Memory B cell (primary cell): Measurements from ENCODE around the gene MEIOB.
"Not testable (repeated sequence)": the region's sequence is repeated elsewhere in the genome, so short reads cannot be mapped to it uniquely, and the experiment has no call there.

ENCODE experiments used
- ATAC-seq: fragments of 150-1000 bp; cut with Tn5 transposase; 2 replicates; pipeline ENCODE4 v1.10.0; 2021; ENCODE audit warnings: low read depth, mild to moderate bottlenecking, moderate library complexity
- DNase-seq, 2 donors: peaks; one replicate each; pipeline ENCODE4 v3.0.0; 2022; ENCODE audit warnings: low spot score in 2 of 2
- H3K27ac Mint-ChIP-seq: one replicate; pipeline ENCODE4 v1.8.0; 2022; ENCODE audit warnings: mild to moderate bottlenecking, moderate library complexity, mixed read lengths
- H3K27me3 Mint-ChIP-seq: one replicate; pipeline ENCODE4 v1.8.0; 2022; ENCODE audit warnings: mixed read lengths
- H3K36me3 Mint-ChIP-seq: one replicate; pipeline ENCODE4 v1.8.0; 2022; ENCODE audit warnings: mild to moderate bottlenecking, mixed read lengths
- H3K4me1 Mint-ChIP-seq: one replicate; pipeline ENCODE4 v1.8.0; 2022; ENCODE audit warnings: mixed read lengths
- H3K4me3 Mint-ChIP-seq: one replicate; pipeline ENCODE4 v1.8.0; 2022; ENCODE audit warnings: mild to moderate bottlenecking, moderate library complexity, mixed read lengths
- H3K9me3 Mint-ChIP-seq: one replicate; pipeline ENCODE4 v1.8.0; 2022; ENCODE audit warnings: mixed read lengths

Gene MEIOB

DNA sequence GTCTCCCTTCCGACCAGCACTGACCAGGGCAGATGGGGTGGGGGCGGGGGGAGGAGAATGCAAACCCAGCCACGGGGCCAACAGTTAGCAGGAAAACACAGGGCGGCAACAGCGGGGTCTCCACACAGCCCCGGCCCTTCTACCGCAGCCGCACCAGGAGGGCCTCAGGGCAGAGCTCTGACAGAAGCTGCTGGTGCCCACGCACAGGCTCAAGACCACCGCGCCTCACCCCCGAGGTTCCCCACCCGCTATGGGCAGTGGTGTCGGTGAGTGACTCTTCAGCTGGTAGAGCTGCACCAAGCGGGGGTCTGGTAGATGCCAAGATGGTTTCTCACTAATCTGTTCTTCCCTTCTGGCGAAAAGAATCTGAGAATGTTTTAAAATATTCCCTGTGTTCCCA is 61.4 kb downstream of the MEIOB start:
- Mint-ChIP-seq H3K4me3 (no peak overlapping the region), H3K36me3 (peaks cover 23% of the 10 kb centered on the region), H3K4me1 (peaks cover 4% of the 10 kb centered on the region), H3K9me3 (no peaks in the 10 kb centered on the region), H3K27ac (no peak overlapping the region), H3K27me3 (no peaks in the 10 kb centered on the region)
- DNase-seq (no peak), ATAC-seq (no peak)

DNA sequence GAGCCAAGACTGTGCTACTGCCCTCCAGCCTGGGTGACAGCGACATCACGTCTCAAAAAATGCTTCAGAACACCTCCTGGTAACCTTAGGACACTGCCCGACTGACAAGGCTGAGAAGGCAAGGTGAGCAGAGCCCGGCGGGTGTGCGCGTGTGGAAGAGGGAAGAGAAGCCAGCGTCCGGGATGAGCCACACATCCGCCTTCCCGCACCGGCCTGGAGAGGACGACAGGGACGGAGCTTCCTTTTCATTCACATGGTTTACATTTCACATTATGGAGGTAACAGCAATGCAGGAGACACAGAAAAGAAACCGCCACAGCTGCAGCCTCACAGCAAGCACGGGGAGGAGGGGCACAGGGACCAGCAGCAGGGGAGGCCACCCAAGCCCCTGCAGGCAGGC is 61.9 kb downstream of the MEIOB start:
- no peaks in the 10 kb centered on the region for H3K9me3 Mint-ChIP-seq
- ATAC-seq = no peak
- H3K4me3 Mint-ChIP-seq = no peak overlapping the region
- no peaks in the 10 kb centered on the region for H3K27me3 Mint-ChIP-seq
- DNase-seq = no peak
- no peak overlapping the region for H3K27ac Mint-ChIP-seq
- H3K36me3 Mint-ChIP-seq = peaks cover 21% of the 10 kb centered on the region
- peaks cover 4% of the 10 kb centered on the region for H3K4me1 Mint-ChIP-seq

DNA sequence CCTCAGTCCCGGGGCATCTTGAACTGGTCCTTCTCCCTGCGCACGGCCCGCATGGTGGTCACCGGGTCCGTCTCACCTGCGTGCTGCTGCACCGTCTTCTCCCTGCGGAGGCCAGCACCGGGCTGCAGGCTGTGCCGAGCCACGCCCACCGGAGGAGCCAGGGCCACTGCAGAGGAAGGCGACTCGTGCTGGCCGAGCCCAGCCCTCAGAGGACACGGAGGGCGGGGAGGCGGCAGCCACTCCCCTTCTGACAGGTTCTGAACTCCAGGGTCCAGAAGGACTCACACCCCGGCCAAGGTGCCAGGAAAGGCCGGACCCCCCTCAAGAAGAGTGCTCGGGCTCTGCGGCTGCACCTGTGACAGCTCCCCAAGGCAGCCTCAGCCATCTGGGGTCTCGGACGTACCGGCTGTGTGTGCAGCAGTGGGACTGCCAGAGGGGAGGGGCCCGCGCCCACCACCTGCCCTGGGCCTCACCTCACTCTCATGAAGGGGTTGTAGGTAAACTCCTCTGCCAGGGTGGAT is 62.6 kb downstream of the MEIOB start:
- peaks cover 19% of the 10 kb centered on the region for H3K36me3 Mint-ChIP-seq
- H3K27me3 Mint-ChIP-seq = no peaks in the 10 kb centered on the region

DNA sequence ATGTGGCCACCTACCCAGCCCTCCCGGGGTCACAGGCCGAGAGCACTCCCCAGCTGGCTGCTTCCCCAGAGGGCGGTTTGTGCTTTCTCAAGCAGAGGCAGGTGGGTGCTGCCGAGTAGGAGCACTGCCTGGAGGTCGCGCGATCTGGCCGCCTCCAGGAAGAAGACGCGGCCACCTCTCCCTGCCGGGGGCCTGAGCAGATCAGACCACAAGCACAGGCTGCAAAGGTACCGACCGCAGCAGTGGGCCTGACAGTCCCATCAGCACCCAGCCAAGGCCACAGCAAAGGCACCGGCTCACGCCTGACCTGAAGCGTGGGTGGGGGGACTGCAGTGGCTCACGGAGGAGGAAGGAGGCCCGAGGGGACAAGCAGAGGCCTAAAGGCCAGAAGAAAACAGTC is 63.3 kb downstream of the MEIOB start:
- no peaks in the 10 kb centered on the region for H3K9me3 Mint-ChIP-seq
- no peak overlapping the region for H3K4me3 Mint-ChIP-seq
- peaks cover 19% of the 10 kb centered on the region for H3K36me3 Mint-ChIP-seq
- no peaks in the 10 kb centered on the region for H3K27me3 Mint-ChIP-seq
- ATAC-seq (no peak), DNase-seq (no peak)
- H3K27ac Mint-ChIP-seq = no peak overlapping the region
- peaks cover 4% of the 10 kb centered on the region for H3K4me1 Mint-ChIP-seq

More for the DNA sequence above, 62.6 kb downstream of the MEIOB start:
- H3K9me3 Mint-ChIP-seq = no peaks in the 10 kb centered on the region
- DNase-seq (no peak), ATAC-seq (no peak)
- no peak overlapping the region for H3K4me3 Mint-ChIP-seq
- peaks cover 4% of the 10 kb centered on the region for H3K4me1 Mint-ChIP-seq
- no peak overlapping the region for H3K27ac Mint-ChIP-seq

DNA sequence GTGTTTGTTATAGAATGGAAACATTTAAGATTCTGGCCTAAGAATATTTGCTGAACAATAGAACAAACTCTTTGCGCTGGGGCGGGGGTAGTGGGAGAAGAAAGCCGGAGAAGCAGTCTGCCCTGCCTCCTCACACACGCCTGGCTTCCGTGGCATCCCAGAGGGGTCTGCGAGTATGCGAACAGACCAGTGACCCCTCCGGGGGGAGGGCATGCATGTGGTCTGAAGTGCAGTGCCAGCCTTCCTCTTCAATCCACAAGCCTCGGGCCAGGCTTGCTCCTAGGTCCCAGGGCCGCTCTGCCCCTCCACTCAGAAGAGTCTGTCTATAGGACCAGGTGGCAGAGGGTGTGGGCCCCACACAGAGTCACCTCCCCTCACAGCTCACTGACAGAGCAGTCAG is 64.3 kb downstream of the MEIOB start:
- Mint-ChIP-seq H3K36me3 (peaks cover 15% of the 10 kb centered on the region), H3K4me3 (no peak overlapping the region), H3K27ac (no peak overlapping the region), H3K27me3 (no peaks in the 10 kb centered on the region), H3K4me1 (no peaks in the 10 kb centered on the region), H3K9me3 (no peaks in the 10 kb centered on the region)
- DNase-seq = no peak
- no peak for ATAC-seq

DNA sequence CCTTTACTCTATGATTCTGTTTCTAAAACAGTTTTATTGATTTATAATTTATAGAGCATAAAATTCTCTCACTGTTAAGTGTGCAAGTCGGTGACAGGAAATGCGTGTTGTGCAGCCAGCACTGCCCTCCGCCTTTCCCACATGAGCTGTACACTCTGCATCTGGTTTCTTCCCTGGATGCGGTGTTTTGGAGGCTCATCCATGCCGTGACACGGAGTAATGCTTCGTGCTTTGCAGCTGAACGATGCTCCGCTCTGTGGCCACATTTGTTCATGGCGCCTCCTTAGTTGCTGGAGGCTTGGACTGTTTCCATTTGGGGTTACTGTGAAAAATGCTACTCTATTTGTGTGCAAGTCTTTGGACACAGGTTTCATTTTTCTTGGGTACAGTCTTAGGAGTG is 71.3 kb downstream of the MEIOB start:
- H3K4me3 Mint-ChIP-seq = no peak overlapping the region
- no peaks in the 10 kb centered on the region for H3K27me3 Mint-ChIP-seq
- ATAC-seq (no peak), DNase-seq (no peak)
- no peak overlapping the region for H3K27ac Mint-ChIP-seq
- peaks cover 2% of the 10 kb centered on the region for H3K4me1 Mint-ChIP-seq
- H3K9me3 Mint-ChIP-seq = peaks cover 9% of the 10 kb centered on the region
- H3K36me3 Mint-ChIP-seq = peaks cover 15% of the 10 kb centered on the region

DNA sequence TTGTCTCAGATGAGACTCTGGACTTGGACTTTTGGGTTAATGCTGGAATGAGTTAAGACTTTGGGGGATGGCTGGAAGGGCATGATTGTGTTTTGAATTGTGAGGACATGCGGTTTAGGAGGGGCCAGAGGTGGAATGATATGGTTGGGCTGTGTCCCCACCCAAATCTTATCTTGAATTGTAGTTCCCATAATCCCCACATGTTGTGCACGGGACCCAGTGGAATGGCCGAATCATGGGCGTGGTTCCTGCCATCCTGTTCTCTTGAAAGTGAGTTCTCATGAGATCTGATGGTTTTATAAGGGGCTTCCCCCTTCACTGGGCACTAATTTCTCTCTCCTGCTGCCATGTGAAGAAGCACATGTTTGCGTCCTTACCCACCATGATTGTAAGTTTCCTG is 72.7 kb downstream of the MEIOB start:
- H3K4me3 Mint-ChIP-seq, H3K4me1 Mint-ChIP-seq, H3K27me3 Mint-ChIP-seq, DNase-seq, ATAC-seq, H3K9me3 Mint-ChIP-seq, H3K27ac Mint-ChIP-seq: not testable (repeated sequence)
- H3K36me3 Mint-ChIP-seq = peaks cover 11% of the 10 kb centered on the region

DNA sequence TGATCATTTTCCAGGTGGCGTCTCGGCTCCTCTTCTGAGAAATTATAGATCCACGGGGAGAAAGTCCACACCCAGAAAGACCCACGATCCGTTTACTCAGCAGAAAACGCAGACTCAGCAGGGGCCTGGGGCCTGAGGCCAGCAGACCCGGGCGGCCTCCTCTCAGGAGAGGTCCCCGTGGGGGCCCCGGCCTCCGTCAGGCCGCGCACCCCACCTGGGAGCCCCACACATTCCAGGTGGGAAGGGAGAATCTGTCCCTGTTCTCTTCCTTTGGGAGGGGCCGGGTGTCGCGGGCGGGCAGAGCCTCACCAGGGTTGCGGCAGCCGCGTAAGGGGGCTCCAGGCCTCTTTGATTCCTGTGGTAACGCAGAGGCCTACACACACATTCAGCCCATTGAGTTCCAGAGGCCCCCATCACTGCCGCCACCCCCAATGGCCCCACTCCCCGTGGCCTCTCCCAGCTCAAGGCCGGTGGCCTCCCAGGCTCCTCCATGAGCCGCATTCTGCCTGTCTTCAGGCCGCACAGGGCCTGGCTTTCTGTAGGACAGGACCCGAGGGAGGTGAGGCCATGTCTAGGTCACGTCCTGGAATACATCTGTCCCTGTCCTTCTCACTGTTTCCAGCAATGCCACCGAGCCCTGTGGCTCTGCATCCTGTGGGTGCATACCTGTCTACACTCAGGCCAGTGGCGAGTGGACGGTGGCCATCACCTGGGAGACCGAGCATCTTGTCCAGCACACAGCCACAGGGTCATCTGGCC is 76.9 kb downstream of the MEIOB start:
- no peaks in the 10 kb centered on the region for H3K4me1 Mint-ChIP-seq
- H3K27ac Mint-ChIP-seq = no peak overlapping the region
- DNase-seq (no peak), ATAC-seq (no peak)
- H3K9me3 Mint-ChIP-seq = peaks cover 7% of the 10 kb centered on the region
- no peaks in the 10 kb centered on the region for H3K27me3 Mint-ChIP-seq
- H3K4me3 Mint-ChIP-seq = no peak overlapping the region
- peaks cover 8% of the 10 kb centered on the region for H3K36me3 Mint-ChIP-seq

DNA sequence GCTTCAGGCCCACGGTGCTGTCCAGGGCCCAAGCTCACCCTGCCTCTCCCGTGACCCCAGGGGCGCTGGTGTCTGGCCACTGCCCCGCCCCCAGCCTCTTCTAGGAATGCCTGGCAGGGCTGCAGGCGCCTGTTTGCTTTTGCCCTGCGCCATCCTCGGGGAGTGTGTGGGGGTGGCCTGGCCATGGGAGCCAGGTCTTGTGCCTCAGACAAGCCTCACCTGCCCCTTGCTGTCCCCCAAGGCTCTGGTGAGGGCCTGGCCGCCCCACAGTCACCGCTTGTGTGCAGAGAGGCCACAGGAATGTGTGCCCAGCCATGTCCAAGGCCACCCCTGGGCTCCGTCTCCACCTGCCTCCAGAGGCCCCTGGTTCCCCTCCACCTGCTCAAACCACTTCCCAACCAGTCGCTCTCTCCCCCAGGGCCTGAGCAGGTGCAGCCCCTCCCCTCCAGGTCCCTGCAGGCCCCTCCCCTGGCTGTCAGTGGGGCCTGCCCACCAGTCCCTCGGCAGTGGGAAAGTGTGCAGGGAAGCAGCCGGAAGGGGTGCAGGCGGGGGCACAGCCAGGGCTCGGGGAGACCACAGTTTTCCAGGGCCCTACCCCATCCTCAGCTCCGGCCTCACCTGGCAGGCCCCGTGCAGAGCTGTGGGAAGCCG is 77.6 kb downstream of the MEIOB start:
- H3K4me3 Mint-ChIP-seq = no peak overlapping the region
- ATAC-seq (no peak), DNase-seq (no peak)
- H3K27me3 Mint-ChIP-seq = no peaks in the 10 kb centered on the region
- no peaks in the 10 kb centered on the region for H3K4me1 Mint-ChIP-seq
- peaks cover 4% of the 10 kb centered on the region for H3K36me3 Mint-ChIP-seq
- no peak overlapping the region for H3K27ac Mint-ChIP-seq
- peaks cover 7% of the 10 kb centered on the region for H3K9me3 Mint-ChIP-seq

DNA sequence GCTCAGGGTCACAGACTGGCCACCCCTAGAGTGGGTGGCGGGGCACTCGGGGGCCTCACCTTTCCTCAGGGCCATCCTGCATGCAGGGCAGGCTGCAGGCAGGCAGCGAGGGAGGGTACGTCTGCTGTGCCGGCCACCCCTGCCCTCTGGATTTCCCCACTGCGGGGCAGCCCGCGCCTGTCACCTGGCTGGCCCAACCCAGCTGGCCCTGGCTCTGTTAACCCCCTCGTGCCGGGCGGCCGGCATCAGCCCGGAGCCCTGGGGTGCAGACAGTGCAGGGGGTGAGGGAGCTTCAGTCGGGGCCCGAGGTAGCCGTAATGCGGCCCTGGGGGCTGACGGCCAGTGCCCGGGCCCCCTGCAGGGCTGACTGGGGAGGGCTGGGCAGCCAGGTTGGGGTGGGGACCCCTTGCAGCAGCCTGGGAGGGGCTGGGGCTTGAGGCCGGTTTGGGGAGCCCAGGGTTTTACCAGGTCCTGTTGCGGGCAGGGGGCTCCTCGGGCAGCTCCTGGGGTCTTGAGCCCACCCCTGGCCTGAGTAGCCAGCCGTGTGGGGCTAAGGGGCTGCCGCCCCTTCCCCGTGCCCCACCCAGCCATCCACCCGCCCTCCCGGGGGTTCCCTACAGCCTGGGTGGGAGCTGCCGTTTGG is 78.3 kb downstream of the MEIOB start, which contains the start of gene IGFALS:
IGFALS (minus strand) TSS at position 128 of the 643 bp plus-strand sequence; CDS start at position 75, 53 bp downstream.
- H3K9me3 Mint-ChIP-seq = peaks cover 3% of the 10 kb centered on the region
- H3K4me1 Mint-ChIP-seq = peaks cover 2% of the 10 kb centered on the region
- no peaks in the 10 kb centered on the region for H3K27me3 Mint-ChIP-seq
- ATAC-seq (no peak), DNase-seq (no peak)
- H3K36me3 Mint-ChIP-seq = peaks cover 6% of the 10 kb centered on the region
- H3K27ac Mint-ChIP-seq = no peak within 1 kb of the TSS
- no peak within 1 kb of the TSS for H3K4me3 Mint-ChIP-seq

DNA sequence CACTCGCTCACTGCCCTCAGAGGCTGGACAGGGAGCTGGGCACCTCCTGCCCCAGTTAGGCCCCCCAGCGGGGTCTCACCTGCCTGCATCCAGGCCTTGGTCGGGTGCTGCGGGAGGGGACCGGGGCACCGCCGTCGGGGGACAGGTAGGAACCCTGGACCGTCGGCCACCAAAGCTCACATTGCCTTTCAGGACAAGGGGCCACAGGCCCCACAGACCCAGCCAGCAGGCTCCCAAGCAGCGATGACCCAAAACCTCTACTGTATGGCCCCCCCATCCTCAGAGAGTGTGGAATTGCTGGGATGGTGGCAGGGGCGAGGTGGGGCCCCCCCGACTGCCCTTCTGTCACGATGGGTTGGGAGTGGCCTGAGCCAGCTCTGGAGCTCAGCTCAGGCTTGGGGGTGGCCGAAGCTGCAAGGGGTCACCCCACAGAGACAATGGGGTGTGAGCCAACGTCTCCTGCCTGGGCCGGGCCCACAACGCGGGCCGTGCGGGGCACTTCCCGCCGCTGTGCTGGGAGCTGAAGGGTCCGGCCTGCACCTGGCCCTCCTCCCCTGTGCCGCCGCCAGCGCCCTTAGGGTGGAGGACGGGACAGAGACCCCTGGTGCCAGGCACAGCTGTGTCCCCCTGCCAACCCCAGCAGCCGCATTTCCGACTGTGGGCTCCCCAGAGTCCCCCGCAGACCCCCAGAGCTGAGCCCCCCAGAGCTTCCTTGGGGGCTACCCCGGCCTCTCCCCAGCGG is 79.0 kb downstream of the MEIOB start:
- Mint-ChIP-seq H3K4me1 (peaks cover 2% of the 10 kb centered on the region), H3K27ac (no peak overlapping the region), H3K9me3 (peaks cover 3% of the 10 kb centered on the region), H3K4me3 (no peak overlapping the region), H3K27me3 (no peaks in the 10 kb centered on the region), H3K36me3 (peaks cover 6% of the 10 kb centered on the region)
- ATAC-seq = no peak
- DNase-seq = no peak

DNA sequence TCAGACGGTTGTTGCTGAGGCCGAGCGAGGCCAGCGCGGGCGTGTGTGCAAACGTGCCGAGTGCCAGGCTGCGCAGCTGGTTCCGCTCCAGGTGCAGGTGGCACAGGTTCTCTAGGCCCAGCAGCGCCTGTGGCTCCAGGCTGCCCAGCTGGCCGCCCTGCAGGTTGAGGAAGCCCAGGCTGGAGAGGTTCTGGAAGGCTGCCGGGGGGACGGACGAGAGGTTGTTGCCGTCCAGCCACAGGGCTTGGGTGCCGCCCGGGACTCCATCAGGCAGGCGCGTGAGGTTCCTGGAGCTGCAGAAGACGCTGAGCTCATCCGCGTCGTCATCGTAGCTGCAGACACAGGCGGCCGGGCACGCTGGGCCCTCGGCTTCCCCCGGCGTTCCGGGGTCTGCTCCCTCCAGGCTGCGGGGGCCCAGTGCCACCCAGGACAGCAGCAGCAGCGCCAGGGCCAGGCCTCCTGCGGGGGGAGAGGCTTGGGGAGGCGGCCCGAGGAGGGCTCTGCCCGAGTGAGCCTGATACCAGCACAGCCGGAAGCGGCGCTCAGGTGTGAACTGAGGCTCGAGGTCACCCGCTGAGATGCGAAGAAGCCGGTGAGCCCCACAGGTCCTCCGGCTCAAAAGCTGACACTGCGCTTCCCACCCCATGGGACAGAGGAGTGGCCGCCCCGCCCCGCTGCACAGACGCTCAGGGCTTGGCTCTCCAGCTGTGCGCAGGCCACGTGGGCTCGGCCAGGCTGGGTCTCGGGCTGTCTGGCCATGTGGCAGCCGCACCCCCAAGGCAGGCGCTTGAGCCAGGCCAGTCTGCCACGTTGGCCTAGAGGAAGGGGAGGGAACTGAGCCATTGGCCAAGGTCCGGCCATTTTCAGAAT is 79.8 kb downstream of the MEIOB start:
- DNase-seq = no peak
- H3K4me1 Mint-ChIP-seq = peaks cover 2% of the 10 kb centered on the region
- H3K36me3 Mint-ChIP-seq = peaks cover 6% of the 10 kb centered on the region
- no peak for ATAC-seq
- H3K4me3 Mint-ChIP-seq = no peak overlapping the region
- peaks cover 2% of the 10 kb centered on the region for H3K9me3 Mint-ChIP-seq
- no peak overlapping the region for H3K27ac Mint-ChIP-seq
- no peaks in the 10 kb centered on the region for H3K27me3 Mint-ChIP-seq

DNA sequence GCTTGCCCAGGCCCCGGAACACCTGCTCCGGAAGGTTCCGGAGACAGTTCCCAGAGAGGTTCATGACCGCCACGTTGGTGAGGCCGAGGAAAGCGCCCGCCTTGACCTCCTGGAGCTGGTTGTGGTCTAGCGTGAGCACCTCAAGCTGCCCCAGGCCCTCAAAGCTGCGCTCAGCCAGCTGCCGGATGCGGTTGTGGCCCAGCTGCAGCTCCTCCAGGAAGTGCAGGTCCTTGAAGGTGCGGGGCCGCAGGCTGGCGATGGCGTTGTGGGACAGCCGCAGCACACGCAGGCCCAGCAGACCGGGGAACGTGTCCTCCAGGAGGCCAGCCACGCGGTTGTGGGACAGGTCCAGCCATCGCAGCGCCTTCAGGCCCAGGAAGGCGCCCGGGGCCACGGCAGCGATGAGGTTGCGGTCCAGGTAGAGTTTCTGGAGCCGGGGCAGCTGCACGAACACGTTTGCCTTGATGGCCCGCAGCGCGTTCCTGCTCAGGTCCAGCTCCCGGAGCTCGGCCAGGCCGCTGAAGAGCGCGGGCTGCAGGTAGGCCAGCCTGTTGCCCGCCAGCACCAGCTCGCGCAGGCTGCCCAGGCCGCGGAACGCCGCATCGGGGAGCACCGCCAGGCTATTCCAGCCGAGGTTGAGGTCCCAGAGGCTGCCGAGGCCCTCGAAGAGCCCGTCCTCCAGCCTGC is 80.6 kb downstream of the MEIOB start:
- Mint-ChIP-seq H3K9me3 (no peaks in the 10 kb centered on the region), H3K36me3 (peaks cover 4% of the 10 kb centered on the region), H3K4me1 (peaks cover 2% of the 10 kb centered on the region), H3K27ac (no peak overlapping the region), H3K27me3 (no peaks in the 10 kb centered on the region), H3K4me3 (no peak overlapping the region)
- ATAC-seq = no peak
- DNase-seq = no peak
